H1 (cell line): Measurements from ENCODE around the gene BHMT. TPM values are rescaled to one million over a fixed set of nuclear protein-coding genes. Genes with fewer than 3 reads are reported as not detected.

Experiments used
- CTCF ChIA-PET: fragments of 300-600 bp; sonication (Branson Sonifier 250); formaldehyde crosslinking; loops from one replicate; lab custom pipeline; 2021; ENCODE audit not compliant: partially characterized antibody; lab: Charles Lee
- POLR2A ChIA-PET: fragments of 300-600 bp; sonication (Branson Sonifier 250); formaldehyde crosslinking; loops from one replicate; lab custom pipeline; 2021; ENCODE audit warnings: inconsistent platforms; ENCODE audit not compliant: partially characterized antibody; lab: Charles Lee
- DNase-seq, 2 experiments: peaks; one replicate each; pipeline versions ENCODE4 v3.0.0 to v3.0.0-alpha.2; 2010 to 2022; ENCODE audit warnings: low spot score in 2 of 2, low read depth in 1 of 2, mixed read lengths in 1 of 2
- FAIRE-seq: peaks from 2 replicates; lab custom pipeline; 2011; peaks lifted over from hg19 to GRCh38; lab: Jason Lieb, UNC
- H2AFZ ChIP-seq: 2 replicates; pipeline ENCODE4 v1.8.1; 2012; ENCODE audit warnings: low read length, inconsistent platforms
- H2AK5ac ChIP-seq: 2 replicates; pipeline ENCODE4 v1.6.1; 2013; ENCODE audit warnings: low read depth, low read length
- H2BK120ac ChIP-seq: replicated peaks from 2 replicates; pipeline ENCODE3; 2013; ENCODE audit warnings: low read depth, low read length, inconsistent platforms
- H2BK12ac ChIP-seq: 2 replicates; pipeline ENCODE4 v1.6.1; 2013; ENCODE audit warnings: low read depth, low read length
- H2BK15ac ChIP-seq: 2 replicates; pipeline ENCODE4 v1.6.1; 2013; ENCODE audit warnings: low read length
- H2BK20ac ChIP-seq: 2 replicates; pipeline ENCODE4 v1.6.1; 2013; ENCODE audit warnings: low read length
- H2BK5ac ChIP-seq: 2 replicates; pipeline ENCODE4 v1.6.1; 2013; ENCODE audit warnings: low read depth, low read length
- H3K14ac ChIP-seq: 2 replicates; pipeline ENCODE4 v1.6.1; 2013; ENCODE audit warnings: inconsistent platforms; ENCODE audit not compliant: insufficient read length
- H3K18ac ChIP-seq: 2 replicates; pipeline ENCODE4 v1.6.1; 2013; ENCODE audit warnings: low read length; ENCODE audit errors: extremely low read depth
- H3K23ac ChIP-seq: 2 replicates; pipeline ENCODE4 v1.6.1; 2013; ENCODE audit warnings: inconsistent platforms; ENCODE audit not compliant: insufficient read length
- H3K23me2 ChIP-seq: 2 replicates; pipeline ENCODE4 v1.6.1; 2013; ENCODE audit warnings: low read depth, low read length
- H3K27ac ChIP-seq: 2 replicates; pipeline ENCODE4 v1.6.1; 2011; ENCODE audit warnings: low read depth, low read length, inconsistent platforms
- H3K27me3 ChIP-seq, 4 experiments: replicated peaks in 1 of 4; 1 replicate in 1 of 4; 2 replicates in 3 of 4; pipeline versions ENCODE4 v1.6.1 to v1.8.1; 2011 to 2013; ENCODE audit warnings: low read length in 3 of 4, mild to moderate bottlenecking in 3 of 4, inconsistent platforms in 2 of 4, mixed read lengths in 2 of 4, moderate library complexity in 1 of 4; ENCODE audit not compliant: control insufficient read depth in 3 of 4, insufficient read depth in 3 of 4; ENCODE audit errors: extremely low read depth in 1 of 4
- H3K36me3 ChIP-seq, 4 experiments: 2 replicates each; pipeline versions ENCODE4 v1.6.1 to v1.8.1; 2011 to 2013; ENCODE audit warnings: mild to moderate bottlenecking in 4 of 4, low read length in 3 of 4, moderate library complexity in 2 of 4, control low read depth in 1 of 4, inconsistent platforms in 1 of 4; ENCODE audit not compliant: insufficient read depth in 4 of 4, control insufficient read depth in 2 of 4
- H3K4ac ChIP-seq: replicated peaks from 2 replicates; pipeline ENCODE3; 2013; ENCODE audit warnings: low read length, low read depth, mixed read lengths, inconsistent platforms; ENCODE audit not compliant: insufficient read length
- H3K4me1 ChIP-seq, 4 experiments: replicated peaks in 1 of 4; 1 replicate in 1 of 4; 2 replicates in 3 of 4; pipeline versions ENCODE4 v1.6.1 to v1.8.1; 2011 to 2013; ENCODE audit warnings: low read length in 3 of 4, inconsistent platforms in 2 of 4, mixed read lengths in 1 of 4; ENCODE audit not compliant: insufficient read depth in 4 of 4, control insufficient read depth in 3 of 4
- H3K4me2 ChIP-seq, 2 experiments: 2 replicates each; pipeline versions ENCODE4 v1.6.1 to v1.8.1; 2011 to 2013; ENCODE audit warnings: low read depth in 2 of 2, low read length in 2 of 2, control low read depth in 1 of 2, inconsistent platforms in 1 of 2, mild to moderate bottlenecking in 1 of 2; ENCODE audit not compliant: insufficient read depth in 1 of 2
- H3K4me3 ChIP-seq, 4 experiments: fragments of 200-600, 300-600 bp in 1 of 4; sonication (generic), shearing (Covaris generic), sonication (Bioruptor Twin) in 1 of 4; 2 replicates each; pipeline versions ENCODE4 v1.5.1 to v1.8.1; 2011 to 2016; ENCODE audit warnings: low read length in 4 of 4, low read depth in 3 of 4, control low read depth in 2 of 4, inconsistent platforms in 2 of 4, mild to moderate bottlenecking in 2 of 4, mixed read lengths in 1 of 4, moderate library complexity in 1 of 4; ENCODE audit not compliant: insufficient read depth in 2 of 4; ENCODE audit errors: extremely low read depth in 1 of 4
- H3K56ac ChIP-seq: replicated peaks from 2 replicates; pipeline ENCODE3; 2013; ENCODE audit warnings: low read depth, mild to moderate bottlenecking, mixed read lengths, low read length, inconsistent platforms; ENCODE audit not compliant: insufficient read length
- H3K79me1 ChIP-seq: 2 replicates; pipeline ENCODE4 v1.6.1; 2013; ENCODE audit warnings: low read depth, low read length, control low read depth
- H3K79me2 ChIP-seq, 2 experiments: 2 replicates each; pipeline versions ENCODE4 v1.6.1 to v1.8.1; 2012 to 2013; ENCODE audit warnings: low read length in 2 of 2, mild to moderate bottlenecking in 2 of 2, inconsistent platforms in 1 of 2; ENCODE audit not compliant: insufficient read depth in 2 of 2, control insufficient read depth in 1 of 2
- H3K9ac ChIP-seq, 4 experiments: replicated peaks in 1 of 4; 1 replicate in 1 of 4; 2 replicates in 3 of 4; pipeline versions ENCODE4 v1.6.1 to v1.8.1; 2011 to 2013; ENCODE audit warnings: low read depth in 3 of 4, low read length in 3 of 4, control low read depth in 2 of 4, mild to moderate bottlenecking in 2 of 4, moderate library complexity in 2 of 4, inconsistent platforms in 1 of 4; ENCODE audit errors: extremely low read depth in 1 of 4
- H3K9me3 ChIP-seq, 2 experiments: 2 replicates each; pipeline versions ENCODE4 v1.6.1 to v1.8.1; 2012 to 2013; ENCODE audit warnings: mild to moderate bottlenecking in 2 of 2, moderate library complexity in 2 of 2, control low read depth in 1 of 2, inconsistent platforms in 1 of 2, low read depth in 1 of 2, low read length in 1 of 2, mixed read lengths in 1 of 2; ENCODE audit not compliant: insufficient read depth in 2 of 2
- H4K20me1 ChIP-seq, 2 experiments: replicated peaks in 1 of 2; 2 replicates each; pipeline versions ENCODE3 to v1.8.1; 2011 to 2013; ENCODE audit warnings: inconsistent platforms in 2 of 2, low read length in 2 of 2, mild to moderate bottlenecking in 1 of 2; ENCODE audit not compliant: insufficient read depth in 2 of 2, control insufficient read depth in 1 of 2
- H4K5ac ChIP-seq: 2 replicates; pipeline ENCODE4 v1.6.1; 2013; ENCODE audit warnings: low read length, low read depth, mixed read lengths, inconsistent platforms; ENCODE audit not compliant: insufficient read length
- H4K8ac ChIP-seq: 2 replicates; pipeline ENCODE4 v1.8.0; 2013; ENCODE audit warnings: mild to moderate bottlenecking, moderate library complexity, low read length, inconsistent platforms; ENCODE audit not compliant: insufficient read depth; ENCODE audit errors: extremely low read depth
- H4K91ac ChIP-seq: replicated peaks from 2 replicates; pipeline ENCODE3; 2013; ENCODE audit warnings: low read length, mixed read lengths, inconsistent platforms; ENCODE audit not compliant: insufficient read length
- CREB1 ChIP-seq: IDR thresholded peaks from 2 replicates; pipeline ENCODE4 v1.6.1; 2012; ENCODE audit warnings: inconsistent platforms
- KDM1A ChIP-seq: fragments of 200-600, 300-600 bp; sonication (generic); IDR thresholded peaks from 2 replicates; pipeline ENCODE4 v1.7.1; 2016; ENCODE audit warnings: mild to moderate bottlenecking, low read length, borderline replicate concordance
- WGBS, 2 experiments: shearing (Covaris generic) in 1 of 2; methylation state at CpG; one replicate each; pipeline versions ENCODE4 v1.1.6 to v1.1.7; 2013 to 2015; ENCODE audit warnings: low lambda C conversion rate in 2 of 2, mixed read lengths in 2 of 2, inconsistent platforms in 1 of 2, low coverage in 1 of 2, missing lambda C conversion rate in 1 of 2; ENCODE audit not compliant: insufficient replicate concordance in 2 of 2, insufficient coverage in 1 of 2, insufficient read length in 1 of 2; ENCODE audit errors: extremely low coverage in 1 of 2, missing lambda C conversion rate in 1 of 2; 5-methylcytosine and 5-hydroxymethylcytosine counted together
- polyA plus RNA-seq, 7 experiments: library from polyadenylated mRNA; depleted of rRNA in 3 of 7; stranded (reverse) in 5 of 7; unstranded in 2 of 7; fragments of >200 nt in 5 of 7; fragments of 200-250 nt in 2 of 7; gene quantifications; 1 replicate in 5 of 7; 2 replicates in 1 of 7; 4 replicates in 1 of 7; pipeline versions ENCODE4 v1.2.1 to v1.2.3, GENCODE V29; 2011 to 2013; ENCODE audit warnings: missing spikeins in 2 of 7, mixed read lengths in 2 of 7
- total RNA-seq: library from RNA; stranded (reverse); fragmentation: NEBNext Ultra II Directional; extraction: Animal tissue kit (Norgen Biotek cat#: 25700); gene quantifications from 2 replicates; pipeline ENCODE4 v1.2.1, GENCODE V29; 2021

The BHMT gene
- total and polyA plus RNA-seq, 2 of the 8 experiments (the other 6 are each of a cell fraction or from before 2014, with no cell fraction given), result 0.54 to 1.6 TPM

DNA sequence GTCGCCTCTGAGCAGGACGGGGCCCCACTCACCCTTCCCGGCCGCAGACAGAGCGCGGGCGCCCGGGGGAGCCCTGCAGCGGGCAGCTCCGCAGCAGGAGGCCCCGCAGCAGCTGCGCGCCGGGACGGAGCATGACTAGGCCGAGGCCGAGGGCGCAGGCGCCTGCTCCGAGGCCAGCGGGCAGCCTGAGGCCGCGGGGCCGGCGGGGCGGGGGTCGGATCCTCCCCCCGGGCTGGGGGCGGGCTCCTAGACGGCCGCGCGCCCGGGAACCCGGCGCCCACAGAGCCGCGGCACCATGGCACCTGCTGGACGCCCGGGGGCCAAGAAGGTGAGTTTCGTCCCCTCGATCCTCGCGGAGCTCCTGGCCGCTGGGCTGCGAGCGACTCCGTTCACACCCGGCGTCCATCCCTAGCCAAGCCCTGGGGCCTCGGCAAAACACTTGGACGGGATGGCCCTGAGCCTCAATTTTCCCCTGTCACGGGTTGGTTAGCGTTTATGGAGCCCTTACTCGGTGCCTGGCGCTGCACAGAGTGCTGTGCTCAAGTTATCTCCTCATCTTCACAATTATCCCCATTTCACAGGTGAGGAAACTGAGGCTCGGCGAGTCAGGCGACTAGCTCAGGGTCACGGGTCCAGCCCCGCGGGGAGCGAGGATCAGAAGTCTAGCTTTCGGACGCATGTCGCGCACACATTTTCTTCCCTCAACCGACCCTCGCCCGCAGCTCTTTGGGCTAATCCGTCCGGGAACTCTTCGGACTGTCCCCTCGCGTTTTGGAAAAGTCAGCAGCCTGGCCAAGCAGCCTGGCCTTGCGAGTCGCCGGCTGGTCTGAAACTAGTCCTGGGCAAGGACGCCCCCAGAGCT, 41.9 kb upstream of the BHMT start, which contains the start of the genes BHMT2 and DMGDH:
Gene BHMT2 (plus strand): TSS at position 280 of the 862 bp plus-strand sequence. CDS start 16 bp downstream, at position 296.
Gene DMGDH (minus strand): TSS at position 187 of the 862 bp plus-strand sequence. CDS start 54 bp downstream, at position 133.
- H3K18ac ChIP-seq, result no peak within 1 kb of the TSS
- H3K9me3 ChIP-seq, result no peaks in the 10 kb centered on the region; a peak in 2 of 4 replicates
- H3K4me3 ChIP-seq, result no peak within 1 kb of the TSS
- no peak within 1 kb of the TSS for H3K9ac ChIP-seq
- H3K56ac ChIP-seq, result no peak within 1 kb of the TSS
- H4K20me1 ChIP-seq, result no peaks in the 10 kb centered on the region
- H3K14ac ChIP-seq, result no peak within 1 kb of the TSS
- no peak within 1 kb of the TSS for H2BK120ac ChIP-seq
- no peak within 1 kb of the TSS for H2BK20ac ChIP-seq
- FAIRE-seq, result no peak
- H3K4me1 ChIP-seq, result no peaks in the 10 kb centered on the region
- 0 out of 2 replicates have a peak within 1 kb of the TSS, but pooled peaks have one; percentile 28 for H2AK5ac ChIP-seq
- no peak within 1 kb of the TSS for H3K23ac ChIP-seq
- H4K91ac ChIP-seq, result no peak within 1 kb of the TSS
- H3K4me2 ChIP-seq, result no peak within 1 kb of the TSS
- H3K23me2 ChIP-seq, result no peaks in the 10 kb centered on the region
- CTCF ChIA-PET, result interaction anchor here (0.7 to 1.3 kb wide), 6 partner anchors 9 to 48 kb away, joined by 3 to 5 read pairs (median 3); no protein-coding TSS in a partner anchor
- 0 out of 2 replicates have a peak, but pooled peaks have one; percentile 44 for TF ChIP-seq KDM1A
- TF ChIP-seq CREB1, result no peak
- H3K36me3 ChIP-seq, result no peaks in the 10 kb centered on the region
- H3K27ac ChIP-seq, result no peak within 1 kb of the TSS
- no peaks in the 10 kb centered on the region for H3K79me2 ChIP-seq
- POLR2A ChIA-PET, result no interaction called here
- no peak within 1 kb of the TSS; the same call in 1 of the 2 replicates for H2BK5ac ChIP-seq
- H2AFZ ChIP-seq, result no peak within 1 kb of the TSS
- H3K79me1 ChIP-seq, result no peaks in the 10 kb centered on the region
- H2BK12ac ChIP-seq, result no peak within 1 kb of the TSS
- H4K5ac ChIP-seq, result no peak within 1 kb of the TSS
- no peak within 1 kb of the TSS for H2BK15ac ChIP-seq
- WGBS, 2 experiments, result 85% methylated on average over 46 of the region's 79 CpGs; no CpG with 5 or more reads in 1 of the 2 experiments
- no peak within 1 kb of the TSS; the same call in 1 of the 2 replicates for H4K8ac ChIP-seq
- no peak within 1 kb of the TSS for H3K4ac ChIP-seq
- H3K27me3 ChIP-seq, result no peaks in the 10 kb centered on the region
- no peak for DNase-seq
